Coronary artery (tissue), 2 donors: ENCODE data around the gene PRODH.
"Not testable (repeated sequence)": the region's sequence is repeated elsewhere in the genome, so short reads cannot be mapped to it uniquely, and the experiment has no call there.

Source experiments
- DNase-seq: peaks from one replicate; pipeline ENCODE4 v3.0.0-alpha.2; 2017; ENCODE audit warnings: low spot score
- H3K27ac ChIP-seq, 2 donors: fragments of 200-600 bp; sonication (generic); one replicate each; pipeline ENCODE4 v1.5.1; 2016 to 2019
- H3K4me3 ChIP-seq: fragments of 200-600 bp; sonication (generic); 2 replicates; pipeline ENCODE4 v1.5.1; 2016; ENCODE audit warnings: mild to moderate bottlenecking, moderate library complexity
- CTCF ChIP-seq: fragments of 200-600 bp; sonication (generic); IDR thresholded peaks from one replicate; pipeline ENCODE4 v1.5.1; 2019; ENCODE audit warnings: antibody characterized with exemption

PRODH gene

GRCh38 chr22:18965526-18966421 lies 29.7 kb upstream of the PRODH start:
- TF ChIP-seq CTCF = no peak
- no peak for DNase-seq
- Histone ChIP-seq H3K27ac (no peak overlapping the region), H3K4me3 (no peak overlapping the region)

- DNase-seq, H3K4me3 ChIP-seq: not testable (repeated sequence)
Measured at GRCh38 chr22:18964501-18965265, 28.6 kb upstream of the PRODH start.

GRCh38 chr22:18964051-18964450 lies 28.0 kb upstream of the PRODH start:
- not testable (repeated sequence) for H3K4me3 ChIP-seq, DNase-seq, H3K27ac ChIP-seq

More at GRCh38 chr22:18964501-18965265, 28.6 kb upstream of the PRODH start:
- H3K27ac ChIP-seq = not testable (repeated sequence)

GRCh38 chr22:18962308-18962635 lies 26.2 kb upstream of the PRODH start:
- Histone ChIP-seq H3K27ac (no peak overlapping the region), H3K4me3 (no peak overlapping the region)
- no peak for DNase-seq
- no peak for TF ChIP-seq CTCF

GRCh38 chr22:18961632-18962307 lies 25.7 kb upstream of the PRODH start:
- not testable (repeated sequence) for H3K27ac ChIP-seq, H3K4me3 ChIP-seq, DNase-seq

- H3K27ac ChIP-seq, DNase-seq, H3K4me3 ChIP-seq: not testable (repeated sequence)
Measured at GRCh38 chr22:18961201-18961600, 25.1 kb upstream of the PRODH start.

GRCh38 chr22:18960166-18960820 lies 24.2 kb upstream of the PRODH start:
- DNase-seq, H3K27ac ChIP-seq, H3K4me3 ChIP-seq: not testable (repeated sequence)

GRCh38 chr22:18959741-18960140 lies 23.6 kb upstream of the PRODH start:
- not testable (repeated sequence) for H3K4me3 ChIP-seq, H3K27ac ChIP-seq, DNase-seq

GRCh38 chr22:18959266-18959665 lies 23.2 kb upstream of the PRODH start:
- DNase-seq, H3K27ac ChIP-seq, H3K4me3 ChIP-seq: not testable (repeated sequence)

- not testable (repeated sequence) for H3K4me3 ChIP-seq, DNase-seq, H3K27ac ChIP-seq
Measured at GRCh38 chr22:18958738-18959137, 22.6 kb upstream of the PRODH start.

- not testable (repeated sequence) for H3K4me3 ChIP-seq, DNase-seq, H3K27ac ChIP-seq
Measured at GRCh38 chr22:18958321-18958705, 22.2 kb upstream of the PRODH start.

GRCh38 chr22:18957621-18958320 lies 21.7 kb upstream of the PRODH start:
- DNase-seq, H3K4me3 ChIP-seq, H3K27ac ChIP-seq: not testable (repeated sequence)

- H3K27ac ChIP-seq, DNase-seq, H3K4me3 ChIP-seq: not testable (repeated sequence)
Measured at GRCh38 chr22:18956956-18957355, 20.9 kb upstream of the PRODH start.

- not testable (repeated sequence) for H3K4me3 ChIP-seq, DNase-seq, H3K27ac ChIP-seq
Measured at GRCh38 chr22:18956121-18956895, 20.2 kb upstream of the PRODH start.
